Measurements from ENCODE around the gene SH3BP4.

The SH3BP4 gene

DNA sequence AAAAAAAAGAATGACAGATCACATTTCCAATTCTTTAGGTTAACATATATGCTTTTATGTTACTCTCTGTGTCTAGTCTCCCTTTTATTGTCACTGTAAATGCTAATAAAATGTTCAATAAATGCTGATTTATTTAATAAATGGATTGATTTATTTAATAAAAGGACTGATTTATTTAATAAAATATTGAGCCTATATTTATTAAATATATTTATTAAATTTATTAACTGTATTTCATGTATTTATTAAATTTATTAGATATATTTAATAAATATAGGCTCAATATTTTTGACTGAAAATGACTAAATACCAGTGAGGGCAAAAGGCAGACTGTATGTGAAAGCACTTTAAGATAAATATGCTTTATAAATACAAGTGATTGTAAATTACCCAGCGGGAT lies 142.6 kb downstream of the SH3BP4 start:
- no peak for DNase-seq (ENCODE audit: low spot score)

- no peak for DNase-seq (ENCODE audit: low spot score)
Observed at GRCh38 chr2:235095569-235095968, 143.8 kb downstream of the SH3BP4 start.

DNA sequence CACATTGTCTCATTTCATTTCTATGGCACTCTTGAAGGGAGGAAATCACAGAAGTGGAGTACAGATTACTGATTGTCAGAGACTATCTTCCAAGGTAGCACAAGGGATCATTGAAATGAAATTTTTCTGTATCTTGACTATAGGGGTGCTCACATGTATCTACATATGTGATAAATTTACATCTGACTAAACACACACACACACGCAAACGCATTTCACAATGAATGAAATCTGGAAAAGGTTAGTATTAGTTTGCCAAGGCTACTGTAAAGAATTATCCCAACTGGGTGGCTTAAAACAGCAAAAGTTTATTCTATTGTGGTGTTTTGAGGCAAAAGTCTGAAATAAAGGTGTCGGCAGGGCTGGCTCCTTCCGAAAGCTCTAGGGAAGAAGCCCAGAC lies 144.6 kb downstream of the SH3BP4 start:
- DNase-seq (ENCODE audit: low spot score): no peak

GRCh38 chr2:235097196-235097595 lies 145.4 kb downstream of the SH3BP4 start:
- DNase-seq (ENCODE audit: low spot score): no peak

- DNase-seq (ENCODE audit: low spot score): no peak
Observed at GRCh38 chr2:235098269-235098668, 146.5 kb downstream of the SH3BP4 start.

- no peak for DNase-seq (ENCODE audit: low spot score)
Observed at GRCh38 chr2:235098736-235099494, 147.1 kb downstream of the SH3BP4 start.

DNA sequence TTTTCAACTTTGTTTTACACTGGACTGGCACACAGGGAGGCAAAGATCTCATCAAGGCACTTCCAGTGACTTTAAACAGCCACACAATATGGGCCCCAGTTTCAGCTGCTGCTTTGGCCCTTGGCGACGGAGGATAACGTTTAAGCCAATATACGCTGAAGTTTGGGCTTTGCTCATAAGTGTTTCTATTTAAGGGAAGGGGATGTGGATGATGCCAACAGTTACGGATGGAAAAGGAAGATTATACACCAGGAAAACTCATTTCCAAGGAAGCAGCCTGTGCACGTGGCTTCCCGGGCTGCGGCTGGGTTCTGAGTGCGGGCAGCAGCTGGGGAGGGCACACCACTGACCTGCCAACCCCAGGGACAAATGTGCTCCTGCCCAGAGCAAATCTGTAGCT lies 151.1 kb downstream of the SH3BP4 start:
- no peak for DNase-seq (ENCODE audit: low spot score)
